HEK293 (cell line): ENCODE data around the gene RBMXL2.

Experiments
- CTCF ChIA-PET: fragments of 350-600 bp; formaldehyde crosslinking; extraction: SDS; loops from one replicate; lab custom pipeline; 2021; ENCODE audit warnings: antibody characterized with exemption; lab: Yijun Ruan, JAX
- POLR2A ChIA-PET: fragments of 300-600 bp; formaldehyde crosslinking; extraction: SDS; loops from one replicate; lab custom pipeline; 2020; ENCODE audit warnings: antibody characterized with exemption, inconsistent platforms; lab: Yijun Ruan, JAX
- H3K27ac ChIP-seq: fragments of 200-500 bp; sonication (Bioruptor generic); 2 replicates; pipeline ENCODE4 v1.5.1; 2014; ENCODE audit warnings: low read depth, low read length, control low read depth, inconsistent platforms; ENCODE audit errors: extremely low read depth
- H3K36me3 ChIP-seq, 2 experiments: fragments of 200-500 bp in 1 of 2; sonication (Bioruptor generic) in 1 of 2; 1 replicate in 1 of 2; 2 replicates in 1 of 2; pipeline ENCODE4 v1.5.1; 2014 to 2017; ENCODE audit warnings: inconsistent platforms in 2 of 2, low read length in 2 of 2; ENCODE audit not compliant: control insufficient read depth in 2 of 2, insufficient read depth in 1 of 2
- H3K4me1 ChIP-seq: fragments of 200-500 bp; sonication (Bioruptor generic); 2 replicates; pipeline ENCODE4 v1.5.1; 2014; ENCODE audit warnings: mild to moderate bottlenecking, low read length, inconsistent platforms; ENCODE audit not compliant: control insufficient read depth, insufficient read depth
- H3K4me3 ChIP-seq: 2 replicates; pipeline ENCODE4 v1.5.1; 2011; ENCODE audit warnings: low read depth, mild to moderate bottlenecking, control low read depth, low read length, moderate library complexity
- H3K9me3 ChIP-seq: fragments of 200-500 bp; sonication (Bioruptor generic); 2 replicates; pipeline ENCODE4 v1.5.1; 2014; ENCODE audit warnings: low read depth, low read length, inconsistent platforms; ENCODE audit not compliant: control insufficient read depth, insufficient read depth
- KLF9 ChIP-seq: fragments of 450-650 bp; formaldehyde crosslinking; IDR thresholded peaks from 2 replicates; pipeline ENCODE4 v1.5.1; 2016; ENCODE audit warnings: missing biosample characterization, missing genetic modification characterization, low read depth
- SCRT2 ChIP-seq: fragments of 450-650 bp; formaldehyde crosslinking; IDR thresholded peaks from 2 replicates; pipeline ENCODE4 v1.5.1; 2016; ENCODE audit warnings: missing biosample characterization, missing genetic modification characterization
- ZNF132 ChIP-seq: fragments of 450-650 bp; formaldehyde crosslinking; IDR thresholded peaks from 2 replicates; pipeline ENCODE4 v1.5.1; 2017; ENCODE audit warnings: missing biosample characterization, missing genetic modification characterization, borderline replicate concordance
- ZNF140 ChIP-seq: fragments of 450-650 bp; formaldehyde crosslinking; IDR thresholded peaks from 2 replicates; pipeline ENCODE4 v1.5.1; 2016; ENCODE audit warnings: missing biosample characterization, missing genetic modification characterization
- ZNF184 ChIP-seq: fragments of 450-650 bp; IDR thresholded peaks from 2 replicates; pipeline ENCODE4 v1.5.1; 2018; ENCODE audit warnings: missing biosample characterization, mild to moderate bottlenecking, missing genetic modification characterization
- ZNF350 ChIP-seq: fragments of 450-650 bp; formaldehyde crosslinking; IDR thresholded peaks from 2 replicates; pipeline ENCODE4 v1.5.0; 2017; ENCODE audit warnings: missing biosample characterization, mild to moderate bottlenecking, missing genetic modification characterization
- ZNF473 ChIP-seq: fragments of 450-650 bp; formaldehyde crosslinking; IDR thresholded peaks from 2 replicates; pipeline ENCODE4 v1.5.1; 2017; ENCODE audit warnings: missing biosample characterization, missing genetic modification characterization
- ZNF501 ChIP-seq: fragments of 450-650 bp; formaldehyde crosslinking; IDR thresholded peaks from 2 replicates; pipeline ENCODE4 v1.5.1; 2016; ENCODE audit warnings: missing biosample characterization, missing genetic modification characterization
- ZNF585B ChIP-seq: fragments of 450-650 bp; formaldehyde crosslinking; IDR thresholded peaks from 2 replicates; pipeline ENCODE4 v1.5.1; 2016; ENCODE audit warnings: missing biosample characterization, missing genetic modification characterization
- ZNF843 ChIP-seq: fragments of 450-650 bp; formaldehyde crosslinking; IDR thresholded peaks from 2 replicates; pipeline ENCODE4 v1.5.1; 2016; ENCODE audit warnings: missing biosample characterization, missing genetic modification characterization
- TF ChIP-seq, protein P1 (sequence below): fragments of 450-650 bp; formaldehyde crosslinking; IDR thresholded peaks from 2 replicates; pipeline ENCODE4 v1.5.1; 2016; ENCODE audit warnings: missing biosample characterization, missing genetic modification characterization
- TF ChIP-seq, protein P2 (sequence below): fragments of 450-650 bp; formaldehyde crosslinking; IDR thresholded peaks from 2 replicates; pipeline ENCODE4 v1.5.0; 2017; ENCODE audit warnings: missing biosample characterization, missing genetic modification characterization, borderline replicate concordance
- TF ChIP-seq, protein P3 (sequence below): fragments of 450-650 bp; formaldehyde crosslinking; IDR thresholded peaks from 2 replicates; pipeline ENCODE4 v1.5.1; 2016; ENCODE audit warnings: missing biosample characterization, missing genetic modification characterization, low read depth

The RBMXL2 gene

DNA sequence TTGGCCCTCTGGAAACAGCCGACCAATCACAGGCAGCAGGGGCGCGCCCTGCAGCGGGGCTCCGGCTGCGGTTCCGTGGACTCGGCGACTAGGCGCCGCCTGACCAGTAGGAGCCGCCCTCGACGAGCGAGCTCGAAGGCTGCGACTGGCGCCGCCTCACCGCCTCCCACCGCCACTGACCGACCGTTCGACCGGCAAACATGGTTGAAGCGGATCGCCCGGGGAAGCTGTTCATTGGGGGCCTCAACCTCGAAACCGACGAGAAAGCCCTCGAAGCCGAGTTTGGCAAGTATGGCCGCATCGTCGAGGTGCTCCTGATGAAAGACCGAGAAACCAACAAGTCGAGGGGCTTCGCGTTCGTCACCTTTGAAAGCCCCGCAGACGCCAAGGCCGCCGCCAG, at the start of gene RBMXL2:
Gene RBMXL2, plus strand, starts transcription at position 78 of the 400 bp plus-strand sequence. Its CDS starts 123 bp downstream, at position 201.
- no peak within 1 kb of the TSS for H3K4me3 ChIP-seq
- ChIA-PET POLR2A (no interaction called here), CTCF (interaction anchor here (1.0 kb wide), 1 partner anchor 276 kb away, joined by 5 read pairs; no protein-coding TSS in a partner anchor)
- no peaks in the 10 kb centered on the region for H3K9me3 ChIP-seq
- no peak within 1 kb of the TSS for H3K27ac ChIP-seq
- H3K36me3 ChIP-seq: no peaks in the 10 kb centered on the region
- no peaks in the 10 kb centered on the region for H3K4me1 ChIP-seq
- TF ChIP-seq, protein P1, sequence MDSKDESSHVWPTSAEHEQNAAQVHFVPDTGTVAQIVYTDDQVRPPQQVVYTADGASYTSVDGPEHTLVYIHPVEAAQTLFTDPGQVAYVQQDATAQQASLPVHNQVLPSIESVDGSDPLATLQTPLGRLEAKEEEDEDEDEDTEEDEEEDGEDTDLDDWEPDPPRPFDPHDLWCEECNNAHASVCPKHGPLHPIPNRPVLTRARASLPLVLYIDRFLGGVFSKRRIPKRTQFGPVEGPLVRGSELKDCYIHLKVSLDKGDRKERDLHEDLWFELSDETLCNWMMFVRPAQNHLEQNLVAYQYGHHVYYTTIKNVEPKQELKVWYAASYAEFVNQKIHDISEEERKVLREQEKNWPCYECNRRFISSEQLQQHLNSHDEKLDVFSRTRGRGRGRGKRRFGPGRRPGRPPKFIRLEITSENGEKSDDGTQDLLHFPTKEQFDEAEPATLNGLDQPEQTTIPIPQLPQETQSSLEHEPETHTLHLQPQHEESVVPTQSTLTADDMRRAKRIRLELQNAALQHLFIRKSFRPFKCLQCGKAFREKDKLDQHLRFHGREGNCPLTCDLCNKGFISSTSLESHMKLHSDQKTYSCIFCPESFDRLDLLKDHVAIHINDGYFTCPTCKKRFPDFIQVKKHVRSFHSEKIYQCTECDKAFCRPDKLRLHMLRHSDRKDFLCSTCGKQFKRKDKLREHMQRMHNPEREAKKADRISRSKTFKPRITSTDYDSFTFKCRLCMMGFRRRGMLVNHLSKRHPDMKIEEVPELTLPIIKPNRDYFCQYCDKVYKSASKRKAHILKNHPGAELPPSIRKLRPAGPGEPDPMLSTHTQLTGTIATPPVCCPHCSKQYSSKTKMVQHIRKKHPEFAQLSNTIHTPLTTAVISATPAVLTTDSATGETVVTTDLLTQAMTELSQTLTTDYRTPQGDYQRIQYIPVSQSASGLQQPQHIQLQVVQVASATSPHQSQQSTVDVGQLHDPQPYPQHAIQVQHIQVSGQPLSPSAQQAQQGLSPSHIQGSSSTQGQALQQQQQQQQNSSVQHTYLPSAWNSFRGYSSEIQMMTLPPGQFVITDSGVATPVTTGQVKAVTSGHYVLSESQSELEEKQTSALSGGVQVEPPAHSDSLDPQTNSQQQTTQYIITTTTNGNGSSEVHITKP (tag by site-specific recombination): no peak
- TF ChIP-seq ZNF473 (tag by site-specific recombination) (no peak), KLF9 (tag by site-specific recombination) (no peak), ZNF140 (tag by site-specific recombination) (no peak), SCRT2 (tag by site-specific recombination) (no peak), ZNF350 (tag by site-specific recombination) (no peak)
- TF ChIP-seq, protein P2, sequence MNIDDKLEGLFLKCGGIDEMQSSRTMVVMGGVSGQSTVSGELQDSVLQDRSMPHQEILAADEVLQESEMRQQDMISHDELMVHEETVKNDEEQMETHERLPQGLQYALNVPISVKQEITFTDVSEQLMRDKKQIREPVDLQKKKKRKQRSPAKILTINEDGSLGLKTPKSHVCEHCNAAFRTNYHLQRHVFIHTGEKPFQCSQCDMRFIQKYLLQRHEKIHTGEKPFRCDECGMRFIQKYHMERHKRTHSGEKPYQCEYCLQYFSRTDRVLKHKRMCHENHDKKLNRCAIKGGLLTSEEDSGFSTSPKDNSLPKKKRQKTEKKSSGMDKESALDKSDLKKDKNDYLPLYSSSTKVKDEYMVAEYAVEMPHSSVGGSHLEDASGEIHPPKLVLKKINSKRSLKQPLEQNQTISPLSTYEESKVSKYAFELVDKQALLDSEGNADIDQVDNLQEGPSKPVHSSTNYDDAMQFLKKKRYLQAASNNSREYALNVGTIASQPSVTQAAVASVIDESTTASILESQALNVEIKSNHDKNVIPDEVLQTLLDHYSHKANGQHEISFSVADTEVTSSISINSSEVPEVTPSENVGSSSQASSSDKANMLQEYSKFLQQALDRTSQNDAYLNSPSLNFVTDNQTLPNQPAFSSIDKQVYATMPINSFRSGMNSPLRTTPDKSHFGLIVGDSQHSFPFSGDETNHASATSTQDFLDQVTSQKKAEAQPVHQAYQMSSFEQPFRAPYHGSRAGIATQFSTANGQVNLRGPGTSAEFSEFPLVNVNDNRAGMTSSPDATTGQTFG (tag by site-specific recombination): no peak

DNA sequence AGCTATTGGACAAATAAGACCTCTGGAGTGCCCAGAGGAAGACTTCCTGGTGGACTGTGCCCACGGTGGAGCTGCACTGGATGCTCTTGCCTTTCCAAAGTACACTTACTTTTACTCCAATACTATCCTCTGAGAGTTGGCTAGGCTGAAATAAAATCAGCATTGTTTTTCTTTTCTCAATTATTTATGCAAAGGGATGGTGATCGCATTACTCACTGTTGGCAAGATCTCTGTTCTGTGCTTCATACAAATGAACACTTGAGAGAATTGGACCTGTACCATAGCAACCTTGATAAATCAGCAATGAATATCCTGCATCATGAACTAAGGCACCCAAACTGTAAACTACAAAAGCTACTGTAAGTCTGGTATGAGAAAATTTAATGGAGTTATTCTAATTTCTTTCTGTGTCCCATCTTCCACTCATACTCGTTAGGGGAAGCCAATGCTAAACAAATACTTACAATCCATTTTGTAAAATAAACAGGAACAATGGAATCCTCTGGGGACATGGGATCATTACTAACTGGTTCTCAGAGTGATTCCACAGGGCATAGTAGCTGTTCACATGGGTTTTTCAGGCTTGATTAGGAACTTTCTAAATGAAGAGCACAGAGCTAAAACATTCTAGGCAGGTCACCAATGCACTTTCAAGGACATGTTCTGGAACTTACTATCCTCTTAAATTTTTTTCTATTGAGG, 42.2 kb upstream of the RBMXL2 start:
- no peaks in the 10 kb centered on the region for H3K4me1 ChIP-seq
- H3K27ac ChIP-seq: no peak overlapping the region
- no peaks in the 10 kb centered on the region for H3K9me3 ChIP-seq
- no peak for TF ChIP-seq ZNF132
- no peak for TF ChIP-seq ZNF501 (tag by site-specific recombination)
- no peak for TF ChIP-seq ZNF184 (tag by site-specific recombination)
- TF ChIP-seq, protein P3, sequence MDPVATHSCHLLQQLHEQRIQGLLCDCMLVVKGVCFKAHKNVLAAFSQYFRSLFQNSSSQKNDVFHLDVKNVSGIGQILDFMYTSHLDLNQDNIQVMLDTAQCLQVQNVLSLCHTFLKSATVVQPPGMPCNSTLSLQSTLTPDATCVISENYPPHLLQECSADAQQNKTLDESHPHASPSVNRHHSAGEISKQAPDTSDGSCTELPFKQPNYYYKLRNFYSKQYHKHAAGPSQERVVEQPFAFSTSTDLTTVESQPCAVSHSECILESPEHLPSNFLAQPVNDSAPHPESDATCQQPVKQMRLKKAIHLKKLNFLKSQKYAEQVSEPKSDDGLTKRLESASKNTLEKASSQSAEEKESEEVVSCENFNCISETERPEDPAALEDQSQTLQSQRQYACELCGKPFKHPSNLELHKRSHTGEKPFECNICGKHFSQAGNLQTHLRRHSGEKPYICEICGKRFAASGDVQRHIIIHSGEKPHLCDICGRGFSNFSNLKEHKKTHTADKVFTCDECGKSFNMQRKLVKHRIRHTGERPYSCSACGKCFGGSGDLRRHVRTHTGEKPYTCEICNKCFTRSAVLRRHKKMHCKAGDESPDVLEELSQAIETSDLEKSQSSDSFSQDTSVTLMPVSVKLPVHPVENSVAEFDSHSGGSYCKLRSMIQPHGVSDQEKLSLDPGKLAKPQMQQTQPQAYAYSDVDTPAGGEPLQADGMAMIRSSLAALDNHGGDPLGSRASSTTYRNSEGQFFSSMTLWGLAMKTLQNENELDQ (tag by site-specific recombination): no peak
- no peak for TF ChIP-seq ZNF585B (tag by site-specific recombination)
- TF ChIP-seq ZNF843 (tag by site-specific recombination): no peak
- H3K36me3 ChIP-seq: no peaks in the 10 kb centered on the region
- CTCF ChIA-PET: no interaction called here
- POLR2A ChIA-PET: no interaction called here
- H3K4me3 ChIP-seq: no peak overlapping the region
